HL-60/S4 treated with phorbol 12-myristate 13-acetate at 8.2 ng/mL for 4 days and 3 days (cell line): ENCODE data around the gene NCKAP5.
"Not testable (repeated sequence)": the region's sequence is repeated elsewhere in the genome, so short reads cannot be mapped to it uniquely, and the experiment has no call there.

Experiments
- in situ Hi-C: fragments of 300-500 bp; cut with MboI; formaldehyde crosslinking; loops from 2 replicates; pipeline ENCODE4 v1.15.0; 2022; ENCODE audit warnings: low sequenced_read_pairs

The NCKAP5 gene

GRCh38 chr2:133240491-133241223, 327.6 kb downstream of the NCKAP5 start:
- in situ Hi-C loops: no loop called here

GRCh38 chr2:133235968-133236367, 332.3 kb downstream of the NCKAP5 start:
- in situ Hi-C loops: no loop called here

GRCh38 chr2:133232556-133232955, 335.7 kb downstream of the NCKAP5 start:
- in situ Hi-C loops: no loop called here

GRCh38 chr2:133231264-133231663, 337.0 kb downstream of the NCKAP5 start:
- in situ Hi-C loops: no loop called here

- in situ Hi-C loops: no loop called here
Measured at GRCh38 chr2:133229974-133230373, 338.3 kb downstream of the NCKAP5 start.

GRCh38 chr2:133223226-133223625, 345.0 kb downstream of the NCKAP5 start:
- in situ Hi-C loops: no loop called here

GRCh38 chr2:133221398-133221797, 346.9 kb downstream of the NCKAP5 start:
- in situ Hi-C loops: no loop called here

GRCh38 chr2:133218204-133218603, 350.1 kb downstream of the NCKAP5 start:
- in situ Hi-C loops: no loop called here

- in situ Hi-C loops: no loop called here
Measured at GRCh38 chr2:133215477-133215876, 352.8 kb downstream of the NCKAP5 start.

- in situ Hi-C loops: no loop called here
Measured at GRCh38 chr2:133213651-133214050, 354.6 kb downstream of the NCKAP5 start.

GRCh38 chr2:133209325-133209724, 358.9 kb downstream of the NCKAP5 start:
- in situ Hi-C loops: no loop called here

- in situ Hi-C loops: not testable (repeated sequence)
Measured at GRCh38 chr2:133206666-133207065, 361.6 kb downstream of the NCKAP5 start.

GRCh38 chr2:133204421-133204820, 363.8 kb downstream of the NCKAP5 start:
- in situ Hi-C loops: no loop called here

- in situ Hi-C loops: no loop called here
Measured at GRCh38 chr2:133200684-133201421, 367.4 kb downstream of the NCKAP5 start.

- in situ Hi-C loops: no loop called here
Measured at GRCh38 chr2:133198678-133199077, 369.6 kb downstream of the NCKAP5 start.

GRCh38 chr2:133197156-133197555, 371.1 kb downstream of the NCKAP5 start:
- in situ Hi-C loops: no loop called here

- in situ Hi-C loops: no loop called here
Measured at GRCh38 chr2:133194777-133195335, 373.4 kb downstream of the NCKAP5 start.

- in situ Hi-C loops: no loop called here
Measured at GRCh38 chr2:133194362-133194655, 374.0 kb downstream of the NCKAP5 start.

- in situ Hi-C loops: no loop called here
Measured at GRCh38 chr2:133193544-133194361, 374.5 kb downstream of the NCKAP5 start.

- in situ Hi-C loops: no loop called here
Measured at GRCh38 chr2:133192028-133192427, 376.2 kb downstream of the NCKAP5 start.

- in situ Hi-C loops: no loop called here
Measured at GRCh38 chr2:133177196-133177595, 391.1 kb downstream of the NCKAP5 start.
